HG03139 (cell line): Measurements from ENCODE around the gene MTMR3.
"Not testable (repeated sequence)": the region's sequence is repeated elsewhere in the genome, so short reads cannot be mapped to it uniquely, and the experiment has no call there.

Experiments
- ATAC-seq: cut with Tn5 transposase; IDR thresholded peaks from one replicate; pipeline ENCODE4 v1.9.1; 2021; ENCODE audit not compliant: unreplicated experiment

MTMR3 gene

DNA sequence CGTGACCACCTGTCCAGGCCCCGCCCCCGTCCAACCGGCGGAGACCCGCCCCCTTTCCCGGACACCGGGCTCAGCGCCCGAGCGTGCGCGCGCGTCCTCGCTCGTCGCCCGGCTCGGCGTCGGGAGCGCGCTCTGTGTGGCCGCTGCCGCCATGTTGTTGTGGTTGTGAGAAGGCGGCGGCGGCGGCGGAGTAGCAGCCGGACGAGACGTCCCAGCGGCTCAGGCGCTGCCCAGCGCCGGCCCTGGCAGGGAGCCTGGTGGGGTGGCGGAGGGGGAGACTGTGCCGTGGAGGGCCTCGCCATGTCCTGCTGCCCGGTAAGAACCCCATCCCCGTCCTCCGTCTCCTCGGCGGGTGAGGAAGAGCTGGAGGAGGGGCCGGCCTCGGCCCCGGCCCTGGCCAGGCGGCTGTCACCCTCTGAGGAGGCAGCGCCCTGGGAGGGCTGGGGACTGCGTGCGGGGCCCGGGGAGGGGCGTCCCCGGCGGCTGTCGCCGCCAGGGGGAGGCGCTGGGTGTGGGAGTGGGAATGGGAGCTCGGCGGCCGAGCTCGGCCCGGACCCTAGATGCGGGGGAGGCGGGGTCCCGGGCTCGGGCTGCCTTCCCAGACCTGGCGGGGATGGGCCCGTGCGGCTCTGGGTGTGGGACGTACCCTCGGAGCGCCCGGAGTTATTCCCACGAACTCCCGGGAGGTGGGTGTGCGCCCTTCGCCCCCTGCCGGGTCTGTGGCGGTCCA is at the start of gene MTMR3:
MTMR3 (plus strand) TSS at position 130 of the 730 bp plus-strand sequence. CDS start 87,886 bp downstream, outside the sequence.
- ATAC-seq: peak; percentile 73

DNA sequence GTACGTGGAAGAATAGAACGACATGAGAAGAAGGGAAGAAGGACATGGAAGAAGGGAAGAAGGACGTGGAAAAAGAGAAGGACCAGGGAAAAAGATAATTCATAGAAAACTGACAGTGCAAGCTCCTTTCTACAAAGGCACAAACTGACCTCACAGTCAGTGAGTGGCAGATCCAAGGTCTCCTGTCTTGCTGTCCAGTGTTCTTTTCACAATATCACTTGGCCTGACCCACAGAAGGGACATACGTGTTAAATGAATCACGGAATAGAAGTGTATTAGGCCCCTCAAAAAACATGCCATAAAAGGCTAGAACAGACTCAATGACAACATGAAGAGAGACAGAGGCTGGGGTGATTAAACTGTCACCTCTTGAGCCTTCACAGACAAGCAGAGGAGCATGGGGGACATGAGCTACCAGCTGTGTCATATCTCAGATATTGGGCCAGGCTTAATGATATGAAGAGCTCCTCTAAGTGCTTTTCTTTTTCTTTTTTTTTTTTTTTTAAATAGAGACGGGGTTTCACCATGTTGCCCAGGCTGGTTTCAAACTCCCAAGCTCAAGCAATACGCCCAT is 49.5 kb upstream of the MTMR3 start:
- no peak for ATAC-seq

- no peak for ATAC-seq
Observed at GRCh38 chr22:29834046-29834445, 48.9 kb upstream of the MTMR3 start.

- not testable (repeated sequence) for ATAC-seq
Observed at GRCh38 chr22:29836791-29837370, 46.1 kb upstream of the MTMR3 start.

DNA sequence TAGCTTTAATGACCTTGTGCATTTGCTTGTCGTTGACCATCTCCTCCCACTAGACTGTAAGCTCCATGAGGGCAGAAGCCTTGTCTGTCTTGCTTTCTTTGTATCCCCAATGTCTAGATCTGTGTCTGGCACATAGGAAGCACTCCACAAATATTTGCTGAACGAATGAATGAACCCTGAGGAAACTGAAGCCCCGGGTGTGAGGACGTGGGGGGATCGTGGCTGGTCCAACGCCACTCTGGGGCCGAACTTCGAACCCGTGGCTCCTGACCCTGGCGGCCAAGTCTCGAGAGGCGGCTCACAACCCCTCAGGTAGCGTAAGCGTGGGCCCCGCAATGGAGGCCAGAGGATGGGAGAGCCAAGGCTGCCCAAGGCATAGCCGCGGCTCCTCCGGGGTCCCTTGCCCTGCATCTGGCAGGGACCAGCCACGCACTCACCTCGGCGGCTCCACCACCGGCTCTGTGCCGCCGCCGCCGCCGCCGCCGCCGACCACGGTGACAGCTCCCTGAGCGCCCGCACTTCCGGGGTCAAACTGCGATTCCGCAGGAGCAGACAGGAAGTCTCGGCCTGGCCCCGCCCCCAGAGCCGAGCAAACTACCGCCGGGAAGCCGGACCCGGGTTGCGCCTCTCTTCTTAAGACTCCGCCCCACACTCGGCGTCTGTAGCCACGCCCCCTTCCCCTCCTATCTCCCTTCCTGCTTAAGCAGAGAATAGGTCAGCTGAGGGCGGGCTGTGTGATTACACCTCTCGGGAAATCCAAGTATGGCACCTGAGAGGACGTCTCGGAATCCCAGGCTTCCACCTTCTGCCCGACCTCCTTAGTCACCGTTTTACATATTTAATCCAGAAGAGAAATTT is 45.0 kb upstream of the MTMR3 start, which contains the start of gene ASCC2:
ASCC2 (minus strand) TSS at position 534 of the 858 bp plus-strand sequence. CDS start 5,949 bp downstream, outside the sequence.
- peak; percentile 96 for ATAC-seq

DNA sequence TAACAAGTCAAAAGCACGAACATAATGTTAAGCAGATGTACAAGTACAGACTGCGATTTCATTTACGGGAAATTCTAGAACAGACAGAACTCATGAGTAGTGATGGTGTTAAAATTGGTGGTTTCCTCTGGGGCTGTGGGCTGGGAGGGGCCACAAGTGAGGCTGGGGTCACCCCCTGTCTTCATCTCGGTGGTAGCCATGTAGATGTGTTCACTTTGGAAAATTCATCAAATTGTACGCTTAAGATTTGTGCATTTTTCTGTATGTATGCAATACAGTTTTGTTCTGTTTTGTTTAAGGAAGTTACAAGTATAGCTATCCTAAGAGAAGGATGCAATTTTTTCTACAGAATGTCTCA is 44.4 kb upstream of the MTMR3 start:
- ATAC-seq: peak; percentile 5

DNA sequence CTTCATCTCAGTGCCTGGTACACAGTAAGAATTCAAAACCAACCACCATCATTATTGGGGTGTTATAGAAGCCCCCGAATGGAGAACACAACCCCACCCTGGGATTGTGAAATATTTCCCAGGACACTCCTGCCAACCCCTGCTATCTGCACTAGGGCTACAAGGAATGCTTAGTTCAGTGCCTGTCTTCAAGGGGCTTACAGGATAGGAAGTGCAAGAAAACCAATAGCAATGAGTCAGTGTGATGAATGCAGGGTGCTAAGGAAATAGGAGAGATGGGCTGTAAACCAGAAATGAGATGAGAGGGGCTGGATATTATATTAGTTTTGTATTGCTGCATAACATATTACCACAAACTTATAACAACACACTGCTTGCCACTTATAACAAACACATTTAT is 43.9 kb upstream of the MTMR3 start:
- ATAC-seq: no peak

- ATAC-seq: no peak
Observed at GRCh38 chr22:29840498-29840897, 42.5 kb upstream of the MTMR3 start.

GRCh38 chr22:29842172-29842571 is 40.8 kb upstream of the MTMR3 start:
- ATAC-seq: no peak

DNA sequence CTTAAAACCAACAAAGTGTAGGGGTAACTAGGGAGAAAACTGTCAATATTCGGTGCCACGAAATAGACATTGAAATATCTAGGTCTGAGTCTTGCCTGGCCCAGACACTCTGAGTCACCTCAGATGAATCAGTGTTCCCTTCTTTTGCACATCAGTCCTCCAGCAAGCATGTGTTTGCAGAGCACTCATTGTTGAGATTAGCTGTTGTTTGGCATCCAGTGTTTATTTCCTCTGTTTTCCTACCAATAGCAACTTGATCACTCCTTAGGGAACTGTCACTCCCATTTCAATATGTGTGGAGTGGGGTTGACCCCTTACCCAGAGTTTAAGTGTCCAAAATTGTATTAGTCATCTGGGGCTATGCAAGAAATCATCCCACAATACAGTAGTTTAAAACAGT is 40.2 kb upstream of the MTMR3 start:
- ATAC-seq: no peak

- no peak for ATAC-seq
Observed at GRCh38 chr22:29846290-29846689, 36.7 kb upstream of the MTMR3 start.

- ATAC-seq: no peak
Observed at GRCh38 chr22:29848111-29848510, 34.9 kb upstream of the MTMR3 start.

DNA sequence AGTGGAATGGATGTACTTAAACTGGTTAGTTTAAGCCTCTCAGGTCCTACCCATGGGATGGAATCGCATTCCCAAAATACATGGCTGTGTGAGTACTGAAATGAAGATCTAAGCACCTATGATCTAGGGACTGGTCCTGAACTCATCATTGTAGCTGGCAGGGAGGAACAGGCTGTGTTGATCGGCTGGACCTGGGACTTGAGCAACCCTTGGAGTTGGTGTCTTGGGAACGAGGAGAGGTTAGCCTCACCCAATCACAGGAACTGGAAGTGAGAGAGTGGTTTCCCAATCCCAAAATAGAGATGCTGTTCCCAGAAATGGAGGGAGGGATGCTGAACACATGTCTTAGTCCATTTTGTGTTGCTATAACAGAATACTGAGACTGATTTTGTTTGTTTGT is 28.5 kb upstream of the MTMR3 start:
- ATAC-seq: no peak

DNA sequence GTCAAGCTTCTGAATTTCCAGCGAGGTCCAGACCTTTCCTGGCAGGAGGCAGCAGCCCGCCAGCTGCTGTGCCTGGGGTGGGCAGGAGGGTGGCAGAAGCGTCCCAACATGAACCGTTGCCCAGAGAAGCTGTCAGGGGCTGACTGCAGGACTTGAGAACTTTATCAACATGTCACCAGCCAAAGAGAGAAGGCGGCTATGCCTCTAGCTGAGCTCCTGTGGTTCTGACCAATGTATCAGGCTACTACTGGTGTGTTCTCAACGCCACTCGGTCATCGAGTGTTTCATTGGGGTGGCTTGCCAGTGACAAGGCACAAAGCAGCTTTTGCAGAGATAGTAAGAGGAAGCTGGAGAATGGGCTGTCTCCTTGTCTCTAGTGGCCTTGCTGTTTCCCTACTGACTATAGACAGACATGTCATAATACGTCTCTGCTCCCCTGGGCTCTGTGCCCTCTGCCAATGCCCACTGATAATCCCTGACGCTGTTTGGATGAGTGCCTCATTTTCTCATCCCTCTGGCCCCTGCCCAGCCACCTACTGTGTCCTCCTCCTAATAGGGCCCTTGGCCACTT is 27.3 kb upstream of the MTMR3 start:
- ATAC-seq: no peak

DNA sequence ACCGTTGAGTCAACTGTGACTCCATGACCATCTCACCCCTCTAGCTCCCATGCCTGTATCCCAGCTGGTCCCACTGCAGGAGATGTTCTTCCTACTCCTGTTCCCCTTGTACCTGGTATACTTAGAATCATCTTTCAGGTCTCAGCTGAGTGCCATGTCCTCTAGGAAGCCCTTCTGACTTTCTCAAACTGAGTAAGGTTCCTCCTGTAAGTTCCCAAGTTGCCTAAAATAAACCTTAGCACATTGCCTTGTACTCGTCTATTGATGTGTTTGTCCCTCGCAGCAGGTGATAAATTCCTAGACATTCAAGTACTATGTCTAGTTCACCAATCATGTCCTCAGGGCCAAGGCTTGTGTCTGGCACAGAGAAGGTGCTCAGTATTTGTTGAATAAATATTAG is 26.5 kb upstream of the MTMR3 start:
- ATAC-seq: no peak

DNA sequence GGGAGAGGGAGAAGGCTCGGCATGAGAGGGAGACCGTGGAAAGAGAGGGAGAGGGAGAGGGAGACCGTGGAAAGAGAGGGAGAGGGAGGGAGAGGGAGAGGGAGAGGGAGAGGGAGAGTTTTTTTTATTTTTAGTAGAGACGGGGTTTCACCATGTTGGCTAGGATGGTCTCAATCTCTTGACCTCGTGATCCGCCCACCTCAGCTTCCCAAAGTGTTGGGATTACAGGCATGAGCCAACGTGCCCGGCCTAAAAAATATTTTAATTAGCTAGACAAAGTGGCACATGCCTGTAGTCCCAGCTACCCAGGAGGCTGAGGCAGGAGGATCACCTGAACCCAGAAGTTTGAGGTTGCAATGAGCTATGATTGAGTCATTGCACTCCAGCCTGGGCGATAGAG is 23.9 kb upstream of the MTMR3 start:
- not testable (repeated sequence) for ATAC-seq

DNA sequence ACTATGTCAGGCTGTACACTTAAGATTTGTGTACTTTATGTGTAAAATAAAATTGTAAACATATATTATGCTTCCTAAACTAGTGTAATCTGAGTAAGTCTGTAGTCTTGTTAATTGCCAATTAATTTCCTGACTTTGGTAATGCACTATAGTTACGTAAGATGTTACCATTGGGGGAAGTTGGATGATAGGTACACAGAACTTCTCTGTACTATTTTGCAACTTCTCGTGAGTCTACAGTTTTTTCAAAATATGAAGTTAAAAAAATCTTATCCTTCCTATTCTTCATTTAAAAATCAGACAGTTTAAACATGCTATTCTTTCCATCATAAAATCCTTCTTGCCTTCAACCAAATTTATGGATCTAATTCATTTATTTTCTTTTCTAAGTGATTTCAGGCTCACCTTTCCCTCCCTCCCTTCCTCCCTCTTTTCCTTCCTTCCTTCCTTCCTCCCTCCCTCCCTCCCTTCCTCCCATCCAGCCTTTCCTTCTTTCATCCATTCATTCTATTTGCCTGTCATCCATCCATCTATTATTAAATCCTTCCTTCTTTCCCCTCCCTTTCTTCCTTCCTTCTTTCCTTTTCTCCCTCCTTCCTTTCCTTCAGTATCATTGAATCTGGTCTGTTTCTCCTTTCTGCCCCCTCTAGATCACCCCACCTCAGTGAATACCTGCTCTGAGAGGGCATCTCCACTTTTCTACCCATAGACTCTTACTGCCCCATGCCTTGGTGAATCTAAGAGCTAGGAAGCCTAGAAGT is 22.8 kb upstream of the MTMR3 start:
- no peak for ATAC-seq

DNA sequence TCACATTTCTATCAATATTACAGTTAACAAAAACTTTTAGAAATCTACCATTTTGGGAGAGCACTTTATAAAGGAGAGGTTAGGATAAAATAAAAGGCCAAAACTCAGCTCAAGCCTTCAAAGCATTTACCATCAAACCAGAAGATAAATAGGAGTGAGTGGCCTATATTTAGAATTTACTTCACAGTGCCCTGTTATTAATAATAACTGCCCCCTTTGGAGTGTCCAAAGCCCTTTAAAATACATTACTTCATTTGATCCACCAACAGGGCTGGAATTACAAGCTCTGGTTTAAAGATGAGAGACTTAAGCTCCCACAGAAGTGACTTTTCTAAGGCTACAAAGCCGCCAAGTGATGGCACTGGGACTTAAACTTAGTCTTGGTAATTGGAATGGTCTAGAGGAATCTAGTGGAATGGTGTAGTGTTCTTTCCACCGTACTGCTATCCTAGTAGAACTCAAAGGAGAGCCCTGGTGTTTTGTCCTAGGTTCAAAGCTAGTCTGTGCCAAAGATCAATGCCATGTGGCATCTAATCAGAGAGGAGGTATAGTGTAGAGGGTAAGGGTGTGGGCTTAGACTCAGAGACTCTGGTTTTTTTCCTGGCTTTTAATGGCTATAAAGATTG is 21.2 kb upstream of the MTMR3 start:
- no peak for ATAC-seq

GRCh38 chr22:29865572-29865971 is 17.4 kb upstream of the MTMR3 start:
- not testable (repeated sequence) for ATAC-seq

DNA sequence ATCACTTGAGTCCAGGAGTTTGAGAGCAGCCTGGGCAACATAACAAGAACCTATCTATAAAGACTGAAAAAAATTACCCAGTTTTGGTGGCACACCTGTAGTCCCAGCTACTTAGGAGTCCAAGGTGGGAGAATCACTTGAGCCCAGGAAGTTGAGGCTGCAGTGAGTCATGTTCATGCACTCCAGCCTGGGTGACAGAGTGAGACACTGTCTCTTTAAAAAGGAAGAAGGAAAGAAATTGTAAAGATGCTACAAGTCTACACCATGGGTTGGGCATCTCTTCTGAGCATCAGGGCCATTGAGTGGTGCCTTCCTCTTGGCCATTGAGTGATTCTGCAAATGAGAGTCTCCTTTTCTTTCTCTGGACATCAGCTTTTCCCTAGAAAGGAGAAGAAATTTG is 15.7 kb upstream of the MTMR3 start:
- ATAC-seq: no peak
